ENCODE results near the gene WWOX.
"Not testable (repeated sequence)": the region's sequence is repeated elsewhere in the genome, so short reads cannot be mapped to it uniquely, and the experiment has no call there.

WWOX gene

DNA sequence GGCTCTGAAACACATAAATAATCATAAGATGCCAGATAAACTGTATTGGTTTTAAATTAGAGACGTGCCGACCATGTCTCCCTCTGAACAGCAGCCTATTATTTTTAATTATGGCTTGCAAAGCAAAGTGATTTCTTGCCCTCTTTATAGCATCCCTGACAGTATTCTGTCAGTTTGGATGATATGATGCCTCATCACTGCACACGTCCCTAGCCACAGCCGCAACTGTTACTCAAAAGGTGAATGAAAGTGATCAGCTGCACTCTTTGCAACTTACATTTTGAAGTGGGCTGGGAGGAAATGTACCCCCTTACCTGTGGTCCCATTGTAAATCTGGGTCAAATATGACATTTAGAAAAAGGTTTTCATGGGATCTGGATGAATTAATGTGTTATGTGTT, 1111.2 kb downstream of the WWOX start:
- no peak for DNase-seq

DNA sequence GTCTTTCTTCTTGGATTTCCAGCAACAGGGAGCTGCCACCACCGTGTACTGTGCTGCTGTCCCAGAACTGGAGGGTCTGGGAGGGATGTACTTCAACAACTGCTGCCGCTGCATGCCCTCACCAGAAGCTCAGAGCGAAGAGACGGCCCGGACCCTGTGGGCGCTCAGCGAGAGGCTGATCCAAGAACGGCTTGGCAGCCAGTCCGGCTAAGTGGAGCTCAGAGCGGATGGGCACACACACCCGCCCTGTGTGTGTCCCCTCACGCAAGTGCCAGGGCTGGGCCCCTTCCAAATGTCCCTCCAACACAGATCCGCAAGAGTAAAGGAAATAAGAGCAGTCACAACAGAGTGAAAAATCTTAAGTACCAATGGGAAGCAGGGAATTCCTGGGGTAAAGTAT, 1112.1 kb downstream of the WWOX start:
- DNase-seq: no peak

- DNase-seq: no peak
Measured at GRCh38 chr16:79212114-79212791, 1112.8 kb downstream of the WWOX start.

DNA sequence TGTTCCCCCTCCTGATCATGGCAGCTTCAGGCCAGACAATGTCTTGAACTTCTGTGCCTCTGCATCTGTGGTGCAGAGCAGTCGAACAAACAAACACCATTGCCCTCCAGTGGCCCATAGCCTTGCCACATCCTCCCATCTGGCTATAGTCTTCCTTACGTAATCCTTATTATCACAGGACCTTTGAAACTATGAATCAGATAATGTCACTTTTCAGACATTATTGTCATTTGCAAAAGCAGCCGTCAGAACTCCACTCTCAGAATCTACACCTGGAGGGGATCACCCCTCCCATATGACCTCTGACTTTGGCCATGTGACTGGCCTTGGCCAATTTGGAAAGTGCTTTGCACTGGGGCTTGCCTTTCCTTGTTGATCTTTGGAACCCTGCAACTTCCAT, 1113.8 kb downstream of the WWOX start:
- DNase-seq: no peak

DNA sequence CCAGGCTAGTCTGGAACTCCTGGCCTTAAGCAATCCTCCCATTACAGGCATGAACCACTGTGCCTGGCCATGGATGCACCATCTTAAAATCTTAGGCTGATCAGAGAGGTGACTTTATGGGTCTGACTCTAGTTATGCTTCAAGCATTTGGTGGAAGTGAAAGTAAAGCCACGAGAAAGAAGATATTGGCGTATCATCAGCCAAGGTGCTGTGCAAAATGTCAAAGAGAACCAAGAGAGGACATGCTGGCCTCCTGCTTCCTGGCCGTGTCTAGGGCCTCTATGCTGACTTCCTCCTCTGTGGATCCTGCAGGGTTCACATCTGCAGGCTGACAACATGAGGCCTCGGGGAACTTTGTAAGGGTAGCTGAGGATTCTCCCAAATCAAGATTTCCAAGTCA, 1115.8 kb downstream of the WWOX start:
- DNase-seq: no peak

GRCh38 chr16:79217375-79218011, 1118.0 kb downstream of the WWOX start:
- DNase-seq: no peak

DNA sequence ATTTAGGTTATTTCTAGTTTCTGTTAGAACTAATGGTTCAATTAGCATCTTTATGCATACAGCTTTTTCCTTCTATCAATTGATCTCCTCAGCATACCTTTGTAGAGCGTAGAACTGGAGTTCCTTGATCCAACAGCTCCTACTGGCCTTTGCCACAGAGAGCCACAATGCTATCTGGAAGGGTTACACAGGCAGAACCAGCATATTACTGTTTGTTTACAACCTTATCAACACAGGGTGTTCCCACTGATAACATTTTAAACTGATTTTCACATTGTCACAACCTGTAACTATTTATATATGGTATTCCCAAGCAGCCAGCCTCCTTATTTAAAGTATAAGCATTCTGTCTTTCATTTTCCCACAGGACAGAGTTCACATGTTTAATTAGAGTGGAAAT, 1118.9 kb downstream of the WWOX start:
- no peak for DNase-seq

DNA sequence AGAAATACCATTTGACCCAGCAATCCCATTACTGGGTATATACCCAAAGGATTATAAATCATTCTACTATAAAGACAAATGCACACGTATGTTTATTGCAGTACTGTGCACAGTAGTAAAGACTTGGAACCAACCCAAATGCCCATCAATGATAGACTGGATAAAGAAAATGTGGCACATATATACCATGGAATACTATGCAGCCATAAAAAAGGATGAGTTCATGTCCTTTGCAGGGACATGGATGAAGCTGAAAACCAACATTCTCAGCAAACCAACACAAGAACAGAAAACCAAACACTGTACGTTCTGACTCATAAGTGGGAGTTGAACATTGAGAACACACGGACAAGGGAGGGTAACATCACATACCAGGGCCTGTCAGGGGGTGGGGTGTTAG, 1126.5 kb downstream of the WWOX start:
- not testable (repeated sequence) for DNase-seq

- no peak for DNase-seq
Measured at GRCh38 chr16:79229361-79229760, 1129.9 kb downstream of the WWOX start.

- DNase-seq: not testable (repeated sequence)
Measured at GRCh38 chr16:79245700-79246099, 1146.2 kb downstream of the WWOX start.

DNA sequence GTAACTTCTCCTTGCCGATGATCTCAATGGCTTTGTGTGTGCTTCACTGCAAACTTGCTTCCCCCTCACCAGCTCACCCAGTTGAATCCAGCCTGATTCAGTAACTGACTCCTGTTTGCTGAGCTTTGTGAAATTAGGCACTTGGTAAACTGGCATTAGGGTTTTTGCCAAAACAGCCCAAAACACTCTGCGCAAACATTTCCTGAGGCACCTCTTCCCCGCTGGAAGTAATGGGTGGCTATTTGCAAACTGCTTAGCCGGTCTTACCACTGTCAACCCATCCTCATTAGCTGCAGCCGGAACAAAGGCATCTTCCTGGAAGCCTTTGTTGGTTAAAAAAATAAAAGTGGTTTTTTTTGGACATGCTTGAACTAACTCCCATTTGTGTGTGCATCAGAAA, 1147.9 kb downstream of the WWOX start:
- DNase-seq: no peak

GRCh38 chr16:79248351-79248750, 1148.9 kb downstream of the WWOX start:
- DNase-seq: no peak

- no peak for DNase-seq
Measured at GRCh38 chr16:79250502-79251098, 1151.1 kb downstream of the WWOX start.

- DNase-seq: no peak
Measured at GRCh38 chr16:79253100-79253631, 1153.7 kb downstream of the WWOX start.

- DNase-seq: no peak
Measured at GRCh38 chr16:79257953-79258490, 1158.6 kb downstream of the WWOX start.

DNA sequence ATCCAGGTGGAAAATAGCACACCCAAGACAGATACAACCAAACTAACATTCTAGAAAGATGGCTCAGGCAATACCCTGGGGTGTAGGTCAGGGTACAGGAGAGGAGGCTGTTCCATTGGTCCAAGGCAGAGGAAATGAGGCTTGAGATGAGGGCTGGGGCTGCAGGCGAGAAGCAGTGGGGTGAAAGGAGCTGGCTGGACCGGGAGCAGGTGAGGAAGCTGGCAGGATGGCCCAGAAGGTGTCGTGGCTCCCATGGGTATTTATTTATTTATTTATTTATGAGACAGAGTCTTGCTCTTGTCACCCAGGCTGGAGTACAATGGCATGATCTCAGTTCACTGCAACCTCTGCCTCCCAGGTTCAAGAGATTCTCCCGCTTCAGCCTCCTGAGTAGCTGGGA, 1161.4 kb downstream of the WWOX start:
- not testable (repeated sequence) for DNase-seq

DNA sequence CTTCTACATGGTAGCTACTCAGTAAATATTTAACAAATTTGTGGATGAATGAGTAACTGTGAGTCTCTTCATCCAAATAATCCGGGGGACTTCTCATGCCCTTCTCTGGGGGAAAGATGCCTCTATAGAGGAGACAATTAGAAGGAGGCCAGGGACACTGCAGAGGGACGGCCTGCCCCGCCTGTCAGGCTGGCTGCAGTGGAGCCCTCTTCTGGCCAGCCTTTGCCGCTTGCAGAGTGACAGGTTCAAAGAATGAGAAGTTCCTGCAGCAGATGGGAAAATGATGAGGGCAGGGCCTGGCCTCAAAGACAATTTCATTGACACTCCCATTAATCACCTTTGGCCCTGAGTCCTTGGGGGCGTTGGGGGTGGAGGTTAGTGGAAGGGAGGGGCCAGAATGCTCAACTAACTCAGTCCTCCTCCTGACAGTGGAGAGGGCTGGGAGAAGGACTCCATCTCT, 1162.1 kb downstream of the WWOX start:
- DNase-seq: no peak

DNA sequence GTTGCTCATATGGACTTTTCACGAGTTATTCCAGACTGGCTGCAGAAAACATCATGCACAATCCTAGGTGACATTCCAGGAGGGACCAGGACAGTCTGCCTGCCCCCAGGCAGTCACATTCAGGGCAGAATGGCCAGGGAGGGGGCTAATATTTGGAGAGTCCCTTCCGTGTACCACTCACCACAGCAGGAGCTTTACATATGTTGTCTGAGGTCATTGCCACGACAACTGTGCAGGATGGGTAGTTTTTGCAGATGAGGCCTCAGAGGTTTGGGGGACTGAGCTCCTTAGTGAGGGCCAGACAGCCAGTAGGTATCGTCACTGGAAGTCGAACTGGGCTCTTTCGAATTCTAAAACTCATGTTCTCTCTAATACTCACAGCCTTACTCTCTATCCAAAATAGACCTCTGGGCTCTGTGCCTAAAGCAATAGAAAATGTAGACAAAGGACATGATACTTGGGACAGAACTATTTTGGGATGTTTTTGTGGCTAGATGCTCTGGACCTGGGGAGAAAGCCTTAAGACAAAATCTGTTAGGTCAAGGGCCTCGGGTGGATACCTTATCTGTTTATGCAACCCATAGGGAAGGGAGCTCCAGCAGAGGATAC, 1162.6 kb downstream of the WWOX start:
- no peak for DNase-seq
